Measurements from ENCODE around the gene LRRC49. TPM values are rescaled to one million over a fixed set of nuclear protein-coding genes. Genes with fewer than 3 reads are reported as not detected.
A peak's percentile ranks its signal among the peaks of the same experiment; 100 is the strongest.

Gene LRRC49
- total and polyA plus RNA-seq, 2 donors (not counting 3 experiments of a cell fraction or from before 2014, with no cell fraction given) = 3.0 to 6.6 TPM

DNA sequence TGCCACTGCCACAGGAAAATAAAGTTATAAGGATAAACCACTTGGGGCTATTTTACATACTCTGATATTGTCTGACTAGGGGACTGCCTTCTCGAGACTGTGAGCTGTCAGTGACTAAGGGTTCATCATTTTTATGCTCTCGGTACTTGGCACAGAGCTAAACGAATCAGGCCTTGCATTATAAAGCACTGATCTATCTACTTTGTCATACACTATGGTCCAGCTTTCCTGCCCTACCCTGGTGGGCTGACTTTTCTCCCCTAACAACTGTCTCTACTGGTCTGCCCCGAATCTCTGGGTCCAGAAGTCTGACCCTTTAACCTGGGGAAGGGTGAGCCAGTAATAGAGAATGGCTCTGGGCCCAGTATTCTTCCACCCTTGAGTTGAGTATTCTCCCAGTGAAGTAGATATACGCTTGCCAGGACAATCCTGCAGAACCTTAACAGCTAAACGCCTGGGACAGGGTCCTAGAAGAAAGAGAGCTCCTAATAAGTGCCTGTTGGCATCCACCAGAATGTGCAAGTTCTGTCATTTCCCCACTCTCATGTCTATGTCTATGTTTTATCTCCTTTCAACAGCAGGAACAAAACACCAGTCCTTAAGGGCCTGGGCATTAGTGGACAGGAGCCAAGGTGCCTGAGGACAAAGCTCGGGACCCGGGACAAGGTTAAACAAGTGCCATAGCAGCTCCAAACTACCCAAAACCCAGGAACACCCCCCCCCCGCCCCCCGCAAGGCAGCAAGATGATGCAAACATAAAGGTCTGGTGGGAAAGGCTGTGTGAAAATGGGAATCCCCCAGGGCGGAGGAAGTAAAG is 39.9 kb upstream of the LRRC49 start:
- peaks cover 4% of the 10 kb centered on the region for H3K79me2 ChIP-seq (ENCODE audit: control insufficient read depth, insufficient read depth, low read length)
- peak overlapping the region; percentile 61 to 76 (median 66) for H3K4me3 ChIP-seq (replicated peaks in 1 of 3; ENCODE audit: insufficient read depth in 1 of 3, low read depth in 1 of 3, low read length in 3 of 3)

More for the DNA sequence above, 39.9 kb upstream of the LRRC49 start:
- Histone ChIP-seq H2AFZ (ENCODE audit: low read depth, low read length) (peak overlapping the region; percentile 88), H3K27ac (ENCODE audit: insufficient read depth, low read depth, low read length) (no peak overlapping the region), H3K27me3 (ENCODE audit: control insufficient read depth in 2 of 2, insufficient read depth in 2 of 2, low read length in 2 of 2) (no peaks in the 10 kb centered on the region), H3K9ac (replicated peaks; ENCODE audit: extremely low read depth, insufficient read depth, low read length) (peak overlapping the region; percentile 91), H3K4me2 (ENCODE audit: insufficient read depth, low read length) (peak overlapping the region; percentile 92), H3K36me3 (ENCODE audit: control insufficient read depth in 2 of 2, extremely low read depth in 1 of 2, insufficient read depth in 2 of 2, low read length in 2 of 2) (peaks cover 2 to 5% of the 10 kb centered on the region in 2 experiments), H3K4me1 (ENCODE audit: control insufficient read depth, extremely low read depth, insufficient read depth, low read length) (peaks cover 26% of the 10 kb centered on the region), H3K9me3 (replicated peaks; ENCODE audit: control insufficient read depth, insufficient read depth, low read length) (no peaks in the 10 kb centered on the region), H3K9me1 (replicated peaks; ENCODE audit: control insufficient read depth, extremely low read depth, insufficient read depth, low read length) (no peaks in the 10 kb centered on the region), H4K20me1 (replicated peaks; ENCODE audit: control insufficient read depth, extremely low read depth, insufficient read depth, low read length) (no peaks in the 10 kb centered on the region)
- intact Hi-C loops (cut with micrococcal nuclease) (loop anchor here (2.0 kb wide), 1 partner anchor 28 kb away; no protein-coding TSS in a partner anchor), dilution Hi-C loops (cut with MboI; ENCODE audit: extremely low pct_ligation_motif_present, low sequenced_read_pairs) (no loop called here)
- BruUV-seq (replicated peaks) = TSS peak; percentile 31
- no peak for TF ChIP-seq POLR2A (IDR thresholded peaks at IDR 0.05; ENCODE audit: low read depth, low read length)
- TF ChIP-seq FOS (IDR thresholded peaks at IDR 0.05; ENCODE audit: borderline replicate concordance, insufficient read depth, low read length) = no peak
- TF ChIP-seq, protein P1, sequence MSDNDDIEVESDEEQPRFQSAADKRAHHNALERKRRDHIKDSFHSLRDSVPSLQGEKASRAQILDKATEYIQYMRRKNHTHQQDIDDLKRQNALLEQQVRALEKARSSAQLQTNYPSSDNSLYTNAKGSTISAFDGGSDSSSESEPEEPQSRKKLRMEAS (IDR thresholded peaks at IDR 0.05; ENCODE audit: insufficient read depth, insufficient read length) = no peak
- TF ChIP-seq EZH2 (IDR thresholded peaks at IDR 0.05; ENCODE audit: borderline replicate concordance, low read depth, low read length, severe bottlenecking) = no peak
- TF ChIP-seq CTCF (IDR thresholded peaks at IDR 0.05; ENCODE audit: extremely low read depth in 1 of 2, insufficient read depth in 1 of 2, low read depth in 1 of 2, low read length in 2 of 2) = no peak
- TF ChIP-seq JUN (IDR thresholded peaks at IDR 0.05; ENCODE audit: borderline replicate concordance, insufficient read depth, insufficient read length, low read depth) = no peak
- no peak for TF ChIP-seq MYC (IDR thresholded peaks at IDR 0.05; ENCODE audit: low read depth, low read length)
- no peak for TF ChIP-seq POLR2AphosphoS5 (IDR thresholded peaks at IDR 0.05; ENCODE audit: insufficient read depth, low read depth, low read length)
- TF ChIP-seq GATA2 (IDR thresholded peaks at IDR 0.05; ENCODE audit: insufficient read depth, insufficient read length, low read depth, low read length) = no peak
- DNase-seq (ENCODE audit: low read depth, low spot score) (peak; percentile 28), FAIRE-seq (peak; percentile 43)
- ChIA-PET CTCF (interaction anchor here (0.7 to 3.7 kb wide), 10 partner anchors 12 to 130 kb away, joined by 3 to 31 read pairs (median 4); no protein-coding TSS in a partner anchor), POLR2A (no interaction called here)
